Hippocampal formation (tissue), 2 donors: Measurements from ENCODE around the gene FLVCR1.
"Not testable (repeated sequence)": the region's sequence is repeated elsewhere in the genome, so short reads cannot be mapped to it uniquely, and the experiment has no call there.

Experiments used
- DNase-seq, 2 donors: peaks; one replicate each; lab custom pipeline; 2025; lab: John Stamatoyannopoulos, UW

Gene FLVCR1

GRCh38 chr1:212860713-212861581 is 2.9 kb downstream of the FLVCR1 start:
- no peak for DNase-seq

- no peak for DNase-seq
These were observed 4.1 kb downstream of the FLVCR1 start for GRCh38 chr1:212862111-212862690.

- DNase-seq, result not testable (repeated sequence)
These were observed 5.3 kb downstream of the FLVCR1 start for GRCh38 chr1:212863345-212863744.

- DNase-seq, result peak in 1 of 2 donors; percentile 18
These were observed 6.1 kb downstream of the FLVCR1 start for GRCh38 chr1:212864201-212864600.

- no peak for DNase-seq
These were observed 9.1 kb downstream of the FLVCR1 start for GRCh38 chr1:212867192-212867591.

GRCh38 chr1:212871976-212872375 is 13.9 kb downstream of the FLVCR1 start:
- DNase-seq, result no peak

- DNase-seq, result no peak
These were observed 15.4 kb downstream of the FLVCR1 start for GRCh38 chr1:212873518-212873917.

GRCh38 chr1:212878418-212878817 is 20.3 kb downstream of the FLVCR1 start:
- no peak for DNase-seq

GRCh38 chr1:212879947-212880690 is 22.0 kb downstream of the FLVCR1 start:
- no peak for DNase-seq

- DNase-seq, result no peak
These were observed 26.5 kb downstream of the FLVCR1 start for GRCh38 chr1:212884592-212884991.

- DNase-seq, result no peak
These were observed 34.0 kb downstream of the FLVCR1 start for GRCh38 chr1:212892108-212892507.

- DNase-seq, result no peak
These were observed 41.8 kb downstream of the FLVCR1 start for GRCh38 chr1:212899845-212900244.

GRCh38 chr1:212901290-212901689 is 43.2 kb downstream of the FLVCR1 start:
- no peak for DNase-seq

- no peak for DNase-seq
These were observed 44.0 kb downstream of the FLVCR1 start for GRCh38 chr1:212902054-212902453.

GRCh38 chr1:212903664-212904063 is 45.6 kb downstream of the FLVCR1 start:
- no peak for DNase-seq

GRCh38 chr1:212908071-212908470 is 50.0 kb downstream of the FLVCR1 start:
- not testable (repeated sequence) for DNase-seq

GRCh38 chr1:212908971-212909370 is 50.9 kb downstream of the FLVCR1 start:
- DNase-seq, result no peak

- no peak for DNase-seq
These were observed 51.6 kb downstream of the FLVCR1 start for GRCh38 chr1:212909652-212910063.

GRCh38 chr1:212910213-212910612 is 52.1 kb downstream of the FLVCR1 start:
- DNase-seq, result not testable (repeated sequence)

- DNase-seq, result not testable (repeated sequence)
These were observed 55.6 kb downstream of the FLVCR1 start for GRCh38 chr1:212913638-212914037.

GRCh38 chr1:212914110-212914509 is 56.0 kb downstream of the FLVCR1 start:
- DNase-seq, result not testable (repeated sequence)

GRCh38 chr1:212914789-212915188 is 56.7 kb downstream of the FLVCR1 start:
- DNase-seq, result no peak
